ENCODE data around the gene PPP1CA.

GRCh38 chr11:67352546-67353316, 48.9 kb downstream of the PPP1CA start:
- TF ChIP-seq CTCF (conservative IDR thresholded peaks at IDR 0.05; ENCODE audit: low read depth, low read length) = no peak
- TF ChIP-seq EZH2 (IDR thresholded peaks at IDR 0.05; ENCODE audit: low read length, unreplicated experiment) = no peak
- TF ChIP-seq EZH2phosphoT487 (IDR thresholded peaks at IDR 0.05; ENCODE audit: borderline replicate concordance, low read length) = no peak
